Stimulated activated naive CD8-positive, alpha-beta T cell treated with anti-CD3 and anti-CD28 coated beads, Interleukin-15, Interleukin-2, amounts not matched to agents 100 U/mL and 50 U/mL, for 24 hours (primary cell): ENCODE data around the gene VTCN1.

Source experiments
- ATAC-seq: fragments of 150-1000 bp; cut with Tn5 transposase; one replicate; pipeline ENCODE4 v1.10.0; 2021
- DNase-seq: peaks from one replicate; pipeline ENCODE4 v3.0.0; 2021

VTCN1 gene

GRCh38 chr1:117096951-117097408 is 113.7 kb downstream of the VTCN1 start:
- DNase-seq (no peak), ATAC-seq (no peak)

GRCh38 chr1:117094841-117095604 is 115.7 kb downstream of the VTCN1 start:
- no peak for DNase-seq
- no peak for ATAC-seq

- DNase-seq = peak; percentile 31
- peak; percentile 85 for ATAC-seq
Observed at GRCh38 chr1:117093870-117094621, 116.7 kb downstream of the VTCN1 start.
